ENCODE measurements around the gene OR8J3. TPM values are rescaled to one million over a fixed set of nuclear protein-coding genes. Genes with fewer than 3 reads are reported as not detected.

OR8J3 gene, protein sequence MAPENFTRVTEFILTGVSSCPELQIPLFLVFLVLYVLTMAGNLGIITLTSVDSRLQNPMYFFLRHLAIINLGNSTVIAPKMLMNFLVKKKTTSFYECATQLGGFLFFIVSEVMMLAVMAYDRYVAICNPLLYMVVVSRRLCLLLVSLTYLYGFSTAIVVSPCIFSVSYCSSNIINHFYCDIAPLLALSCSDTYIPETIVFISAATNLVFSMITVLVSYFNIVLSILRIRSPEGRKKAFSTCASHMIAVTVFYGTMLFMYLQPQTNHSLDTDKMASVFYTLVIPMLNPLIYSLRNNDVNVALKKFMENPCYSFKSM
- not detected in 2 replicates for total RNA-seq

DNA sequence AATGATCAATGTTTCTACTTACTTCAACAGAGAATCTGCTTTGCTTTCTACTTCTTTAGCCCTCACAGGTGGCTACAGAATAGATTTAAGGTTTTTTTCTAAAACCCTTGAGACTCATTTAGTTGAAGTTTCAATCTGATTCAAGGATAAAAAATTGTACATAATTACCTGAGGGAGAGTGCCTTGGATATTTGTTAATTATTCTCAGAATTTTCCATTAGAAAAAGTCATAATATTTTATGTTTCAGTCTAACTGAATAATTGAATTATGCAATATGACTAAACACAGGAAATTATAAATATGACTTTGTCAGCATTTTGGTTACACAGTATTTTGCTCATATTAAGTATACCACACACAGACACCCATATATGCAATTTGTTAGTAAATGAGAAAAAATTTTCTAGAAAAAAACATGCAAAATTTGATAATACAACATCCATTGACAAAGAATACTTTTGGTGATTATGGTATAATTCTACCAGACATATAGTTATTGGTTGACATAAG lies at the start of gene OR8J3:
OR8J3 (minus strand) TSS at position 51 of the 511 bp plus-strand sequence. CDS start 2,483 bp downstream, outside the sequence.

DNA sequence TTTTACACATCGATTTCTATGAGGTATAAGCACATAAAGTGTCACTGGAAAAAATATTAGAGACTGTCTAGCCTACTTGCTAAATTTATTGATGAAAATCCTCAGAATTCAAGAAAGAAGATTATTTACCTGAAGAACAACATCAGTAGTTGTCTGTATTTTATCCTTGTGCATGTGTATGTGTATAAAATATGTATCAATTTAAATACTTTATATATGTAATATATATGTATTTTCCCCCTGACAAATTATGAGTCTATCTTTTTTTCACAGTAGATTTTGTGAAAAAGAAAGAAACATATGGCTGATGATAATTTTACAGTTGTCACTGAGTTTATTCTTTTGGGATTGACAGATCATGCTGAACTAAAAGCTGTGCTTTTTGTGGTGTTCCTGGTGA lies 36.3 kb upstream of the OR8J3 start, which contains the start of gene OR5J2:
OR5J2 (plus strand) TSS at position 301 of the 400 bp plus-strand sequence; CDS start at position 301, 0 bp downstream.

DNA sequence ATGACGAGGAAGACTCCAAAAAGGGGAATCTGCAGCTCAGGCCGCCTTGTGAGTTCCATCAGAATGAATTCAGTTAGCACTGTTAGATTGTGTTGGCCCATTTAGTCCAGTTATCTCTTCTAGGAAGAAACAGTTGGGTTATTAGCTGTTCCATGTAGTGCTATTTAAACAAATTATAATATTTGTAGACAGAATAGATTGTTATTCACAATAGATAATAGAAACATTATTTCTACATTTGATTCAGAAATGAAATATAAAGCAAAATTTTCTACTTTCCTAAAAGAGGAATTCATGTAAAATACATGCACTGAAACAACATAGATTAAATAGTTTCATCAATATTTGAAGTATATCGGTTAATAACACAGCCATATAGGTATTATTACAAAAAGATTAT lies 20.2 kb upstream of the OR8J3 start, which contains the start of gene OR8K5:
OR8K5 (minus strand) TSS at position 101 of the 400 bp plus-strand sequence; CDS start at position 101, 0 bp downstream.

DNA sequence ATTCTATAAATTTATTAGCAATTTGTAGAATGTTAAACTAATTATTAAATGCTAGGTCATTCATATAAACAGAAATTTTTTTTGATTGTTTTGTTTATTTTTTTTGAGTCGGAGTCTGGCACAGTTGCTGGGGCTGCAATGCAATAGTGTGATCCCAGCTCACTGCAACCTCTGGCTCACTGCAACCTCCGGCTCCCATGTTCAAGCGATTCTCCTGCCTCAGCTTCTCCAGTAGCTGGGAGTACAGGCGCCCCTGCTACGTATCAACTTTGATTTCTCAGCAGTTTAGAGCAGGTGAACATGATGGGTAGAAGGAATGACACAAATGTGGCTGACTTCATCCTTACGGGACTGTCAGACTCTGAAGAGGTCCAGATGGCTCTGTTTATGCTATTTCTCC lies 17.9 kb downstream of the OR8J3 start, which contains the start of gene OR8H3:
OR8H3 (plus strand) TSS at position 301 of the 400 bp plus-strand sequence; CDS start at position 301, 0 bp downstream.

DNA sequence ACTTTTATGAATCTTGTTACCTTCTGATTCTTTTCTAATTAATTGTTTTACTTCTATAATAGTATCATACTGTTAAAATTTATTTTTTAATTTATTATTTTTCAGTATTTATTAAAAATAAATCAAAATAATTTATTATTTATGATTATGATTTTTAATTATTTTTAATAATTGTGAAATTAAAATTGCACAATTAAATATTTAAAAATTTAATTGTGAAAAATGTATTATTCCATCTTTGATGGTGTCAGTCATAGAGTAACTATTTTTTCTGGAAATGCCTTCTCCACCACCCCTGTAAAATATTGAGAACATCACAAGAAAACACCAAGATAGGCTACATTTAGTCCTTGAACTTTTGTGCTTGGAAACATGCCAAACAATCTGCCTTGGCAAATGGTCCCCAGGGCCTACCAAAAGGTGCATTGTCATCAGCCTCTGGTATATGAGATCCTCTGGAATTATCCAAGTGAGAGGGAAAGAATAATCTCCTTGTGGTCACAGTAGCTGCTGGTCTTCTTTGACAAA lies 36.7 kb downstream of the OR8J3 start, which contains the start of gene OR8H2:
OR8H2 (plus strand) TSS at position 478 of the 528 bp plus-strand sequence. CDS start 1,356 bp downstream, outside the sequence.

DNA sequence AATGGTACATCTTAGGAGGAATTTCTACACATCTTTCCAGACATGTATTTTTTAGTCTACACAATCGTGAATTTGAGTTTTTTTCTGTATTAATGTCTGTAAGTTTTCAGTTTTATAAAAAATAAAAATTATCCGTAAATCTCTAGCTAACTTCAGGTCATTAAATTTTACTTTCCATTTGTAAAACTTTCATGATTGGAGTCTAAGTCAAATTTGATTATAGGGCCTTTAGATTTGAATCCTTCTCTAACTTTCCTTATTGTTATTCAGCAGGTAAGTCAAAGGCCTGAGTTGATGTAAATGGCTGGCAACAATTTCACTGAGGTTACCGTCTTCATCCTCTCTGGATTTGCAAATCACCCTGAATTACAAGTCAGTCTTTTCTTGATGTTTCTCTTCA lies 47.0 kb downstream of the OR8J3 start, which contains the start of gene OR8I2:
OR8I2 (plus strand) TSS at position 301 of the 400 bp plus-strand sequence; CDS start at position 301, 0 bp downstream.

Other genes with a start within 250 kb of the OR8J3 start
- not detected in 2 replicates for gene OR5W2, start 225.6 kb downstream of the OR8J3 start, total RNA-seq
- gene OR5I1, start 203.8 kb downstream of the OR8J3 start, total RNA-seq = not detected in 2 replicates
- gene OR10AG1, start 170.3 kb downstream of the OR8J3 start, total RNA-seq = not detected in 2 replicates
- not detected in 2 replicates for gene OR5F1, start 145.6 kb downstream of the OR8J3 start, total RNA-seq
- not detected in 2 replicates for gene OR5AS1, start 112.5 kb downstream of the OR8J3 start, total RNA-seq
- not detected in 2 replicates for gene OR8I2, start 46.9 kb downstream of the OR8J3 start, total RNA-seq
- not detected in 2 replicates for gene OR8H2, start 36.5 kb downstream of the OR8J3 start, total RNA-seq
- gene OR8H3, start 17.8 kb downstream of the OR8J3 start, total RNA-seq = not detected in 2 replicates
- gene OR8K5, start 20.1 kb upstream of the OR8J3 start, total RNA-seq = not detected in 2 replicates
- gene OR5J2, start 36.4 kb upstream of the OR8J3 start, total RNA-seq = not detected in 2 replicates
- not detected in 2 replicates for gene OR5T2, start 94.1 kb upstream of the OR8J3 start, total RNA-seq
- gene OR5T3, start 112.1 kb upstream of the OR8J3 start, total RNA-seq = not detected in 2 replicates
- not detected in 2 replicates for gene OR5T1, start 134.0 kb upstream of the OR8J3 start, total RNA-seq
- not detected in 2 replicates for gene OR8H1, start 152.1 kb upstream of the OR8J3 start, total RNA-seq
- not detected in 2 replicates for gene OR8K3, start 174.9 kb upstream of the OR8J3 start, total RNA-seq
- not detected in 2 replicates for gene OR8K1, start 205.8 kb upstream of the OR8J3 start, total RNA-seq
- not detected in 2 replicates for gene OR8J1, start 214.1 kb upstream of the OR8J3 start, total RNA-seq
- gene OR8U1, start 235.4 kb upstream of the OR8J3 start, total RNA-seq = not detected in 2 replicates

Data from cardiac atrium fibroblast (primary cell).